Myometrial cell (primary cell): ENCODE data around the gene RIMBP2. TPM values are rescaled to one million over a fixed set of nuclear protein-coding genes. Genes with fewer than 3 reads are reported as not detected.

Experiments
- total RNA-seq: library from RNA; depleted of rRNA; stranded (reverse); fragments of >200 nt; gene quantifications from 2 replicates; pipeline ENCODE4 v1.2.3, GENCODE V29; 2015

The RIMBP2 gene
- not detected in 2 replicates for total RNA-seq

DNA sequence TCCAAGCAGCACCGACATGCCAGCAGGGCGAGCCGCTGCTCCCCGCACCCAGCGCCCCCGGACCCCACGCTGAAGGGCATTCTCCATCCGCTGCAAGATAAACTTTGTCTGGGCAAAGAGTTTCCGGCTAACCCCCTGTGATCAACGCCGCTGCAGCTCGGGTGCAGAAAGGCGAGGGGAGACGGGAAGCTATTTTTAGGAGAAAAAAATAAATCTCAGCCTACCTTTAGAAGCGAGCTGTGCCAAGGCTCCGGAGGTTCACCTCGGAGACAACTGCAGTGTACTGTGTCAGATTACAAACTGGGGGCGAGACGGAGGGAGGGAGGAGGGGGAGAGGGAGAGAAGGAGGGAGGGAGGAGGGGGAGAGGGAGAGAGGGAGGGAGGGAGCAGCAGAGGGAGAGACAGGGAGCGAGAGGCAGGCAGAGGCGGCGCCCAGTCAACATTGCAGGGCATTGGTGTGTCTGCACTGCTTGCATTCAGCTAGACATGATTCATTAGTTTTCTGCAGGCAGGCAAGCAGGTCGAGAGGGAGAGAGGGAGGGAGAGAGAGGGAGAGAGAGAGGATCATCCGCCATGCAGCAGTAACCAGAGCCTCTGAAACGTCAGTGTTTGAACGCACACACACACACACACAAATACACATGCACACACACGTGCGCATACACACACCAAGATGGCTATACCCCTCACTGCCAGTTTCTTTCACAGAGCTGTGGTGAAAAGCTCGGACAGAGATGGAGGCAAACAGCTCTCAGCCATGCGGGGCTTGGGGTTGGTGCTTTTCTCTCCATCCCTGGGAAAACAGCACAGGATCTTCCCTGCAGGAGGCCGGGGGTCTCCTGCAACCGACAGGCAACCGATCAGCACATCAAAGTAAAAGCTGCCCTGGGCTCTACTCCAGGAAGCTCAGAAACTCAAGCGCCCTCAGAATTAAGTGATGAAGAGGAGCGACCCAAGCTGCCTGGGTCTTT, at the start of gene RIMBP2:
RIMBP2 (minus strand) TSS at position 302 of the 971 bp plus-strand sequence. CDS start 237,286 bp downstream, outside the sequence.

Other genes starting within 250 kb of the RIMBP2 start
- gene STX2, start 123.0 kb upstream of the RIMBP2 start, total RNA-seq: 32.3 and 48.2 TPM in 2 replicates
- 460 and 522 TPM in 2 replicates for gene RAN, start 155.8 kb upstream of the RIMBP2 start, total RNA-seq
- gene ADGRD1, start 237.6 kb upstream of the RIMBP2 start, total RNA-seq: not detected in 2 replicates